ENCODE data around the gene DIS3L2.
"Not testable (repeated sequence)": the region's sequence is repeated elsewhere in the genome, so short reads cannot be mapped to it uniquely, and the experiment has no call there.

Gene DIS3L2

DNA sequence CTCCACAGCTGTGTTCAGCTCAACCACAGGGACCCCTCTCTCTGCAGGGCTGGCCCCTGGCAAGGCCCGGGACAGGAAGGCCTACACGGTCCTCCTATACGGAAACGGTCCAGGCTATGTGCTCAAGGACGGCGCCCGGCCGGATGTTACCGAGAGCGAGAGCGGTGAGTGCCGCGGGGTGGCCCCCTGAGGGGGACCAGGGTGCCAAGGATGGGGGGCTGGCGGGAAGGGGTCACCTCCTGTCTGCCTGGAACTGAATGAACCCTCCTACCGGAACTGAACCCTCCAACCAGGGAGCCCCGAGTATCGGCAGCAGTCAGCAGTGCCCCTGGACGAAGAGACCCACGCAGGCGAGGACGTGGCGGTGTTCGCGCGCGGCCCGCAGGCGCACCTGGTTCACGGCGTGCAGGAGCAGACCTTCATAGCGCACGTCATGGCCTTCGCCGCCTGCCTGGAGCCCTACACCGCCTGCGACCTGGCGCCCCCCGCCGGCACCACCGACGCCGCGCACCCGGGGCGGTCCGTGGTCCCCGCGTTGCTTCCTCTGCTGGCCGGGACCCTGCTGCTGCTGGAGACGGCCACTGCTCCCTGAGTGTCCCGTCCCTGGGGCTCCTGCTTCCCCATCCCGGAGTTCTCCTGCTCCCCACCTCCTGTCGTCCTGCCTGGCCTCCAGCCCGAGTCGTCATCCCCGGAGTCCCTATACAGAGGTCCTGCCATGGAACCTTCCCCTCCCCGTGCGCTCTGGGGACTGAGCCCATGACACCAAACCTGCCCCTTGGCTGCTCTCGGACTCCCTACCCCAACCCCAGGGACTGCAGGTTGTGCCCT lies 419.9 kb downstream of the DIS3L2 start:
- H3K4me3 ChIP-seq (ENCODE audit: low read length); H3K9me3 ChIP-seq (ENCODE audit: low read length); H2AFZ ChIP-seq (ENCODE audit: low read depth, low read length); H3K4me1 ChIP-seq (ENCODE audit: insufficient read depth, low read length); H3K36me3 ChIP-seq (ENCODE audit: insufficient read depth, low read length): not testable (repeated sequence)
- peaks cover 27% of the 10 kb centered on the region for H3K27me3 ChIP-seq (ENCODE audit: insufficient read depth, low read length)

DNA sequence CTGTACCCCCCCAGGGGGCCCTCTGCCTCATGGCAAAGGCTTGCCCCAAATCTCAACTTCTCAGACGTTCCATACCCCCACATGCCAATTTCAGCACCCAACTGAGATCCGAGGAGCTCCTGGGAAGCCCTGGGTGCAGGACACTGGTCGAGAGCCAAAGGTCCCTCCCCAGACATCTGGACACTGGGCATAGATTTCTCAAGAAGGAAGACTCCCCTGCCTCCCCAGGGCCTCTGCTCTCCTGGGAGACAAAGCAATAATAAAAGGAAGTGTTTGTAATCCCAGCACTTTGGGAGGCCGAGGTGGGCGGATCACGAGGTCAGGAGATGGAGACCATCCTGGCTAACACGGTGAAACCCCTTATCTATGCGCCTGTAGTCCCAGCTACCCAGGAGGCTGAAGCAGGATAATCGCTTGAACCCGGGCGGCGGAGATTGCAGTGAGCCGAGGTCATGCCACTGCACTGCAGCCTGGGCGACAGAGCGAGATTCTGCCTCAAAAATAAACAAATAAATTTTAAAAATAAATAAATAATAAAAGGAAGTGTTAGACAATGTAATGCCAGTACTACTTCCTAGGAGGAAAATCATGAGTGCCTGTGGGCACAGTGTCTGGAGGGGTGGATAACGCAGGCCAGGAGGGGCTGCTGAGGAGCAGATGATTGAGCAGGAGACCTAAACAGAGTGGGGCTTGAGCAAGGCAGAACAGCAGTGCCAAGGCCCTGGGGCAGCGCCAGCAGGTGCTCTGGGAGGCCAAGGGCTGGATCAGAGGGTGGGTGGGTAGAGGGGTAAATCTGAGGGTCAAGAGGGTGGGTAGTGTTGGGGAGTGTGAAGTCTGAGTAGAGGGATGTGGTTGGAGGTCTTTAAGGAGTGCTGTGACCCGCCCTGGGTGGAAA lies 421.1 kb downstream of the DIS3L2 start:
- Histone ChIP-seq H3K4me3 (ENCODE audit: low read length) (no peak overlapping the region), H2AFZ (ENCODE audit: low read depth, low read length) (no peak overlapping the region), H3K9me3 (ENCODE audit: low read length) (peaks cover under 1% of the 10 kb centered on the region), H3K36me3 (ENCODE audit: insufficient read depth, low read length) (no peaks in the 10 kb centered on the region), H3K27me3 (ENCODE audit: insufficient read depth, low read length) (peaks cover 36% of the 10 kb centered on the region), H3K4me1 (ENCODE audit: insufficient read depth, low read length) (no peaks in the 10 kb centered on the region)

DNA sequence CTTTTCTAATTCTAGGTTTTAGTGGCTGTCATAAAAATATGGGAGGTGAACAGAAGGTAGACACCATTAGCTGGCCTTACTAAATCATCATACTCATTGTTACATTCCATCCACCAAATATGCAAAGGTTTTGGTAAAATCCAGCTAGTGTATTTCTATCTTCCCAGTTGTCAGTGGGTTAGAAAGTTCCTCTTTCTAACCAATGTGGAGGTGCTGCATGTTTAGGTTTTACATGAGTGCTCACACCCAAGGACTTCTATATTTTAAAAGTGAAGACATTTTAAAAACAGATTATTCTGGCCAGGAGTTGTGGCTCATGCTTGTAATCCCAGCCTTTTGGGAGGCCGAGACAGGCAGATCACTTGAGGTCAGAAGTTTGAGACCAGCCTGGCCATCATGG lies 423.0 kb downstream of the DIS3L2 start:
- peaks cover 53% of the 10 kb centered on the region for H3K27me3 ChIP-seq (ENCODE audit: insufficient read depth, low read length)
- H3K9me3 ChIP-seq (ENCODE audit: low read length): peaks cover 3% of the 10 kb centered on the region
- no peaks in the 10 kb centered on the region for H3K36me3 ChIP-seq (ENCODE audit: insufficient read depth, low read length)
- no peak overlapping the region for H2AFZ ChIP-seq (ENCODE audit: low read depth, low read length)
- H3K4me1 ChIP-seq (ENCODE audit: insufficient read depth, low read length): no peaks in the 10 kb centered on the region
- no peak overlapping the region for H3K4me3 ChIP-seq (ENCODE audit: low read length)

- H2AFZ ChIP-seq (ENCODE audit: low read depth, low read length); H3K36me3 ChIP-seq (ENCODE audit: insufficient read depth, low read length); H3K4me1 ChIP-seq (ENCODE audit: insufficient read depth, low read length); H3K9me3 ChIP-seq (ENCODE audit: low read length); H3K4me3 ChIP-seq (ENCODE audit: low read length): not testable (repeated sequence)
- H3K27me3 ChIP-seq (ENCODE audit: insufficient read depth, low read length): peaks cover 56% of the 10 kb centered on the region
Measured at GRCh38 chr2:232385058-232385457, 423.5 kb downstream of the DIS3L2 start.

GRCh38 chr2:232385660-232386489 lies 424.4 kb downstream of the DIS3L2 start:
- peaks cover 64% of the 10 kb centered on the region for H3K27me3 ChIP-seq (ENCODE audit: insufficient read depth, low read length)
- no peak overlapping the region for H2AFZ ChIP-seq (ENCODE audit: low read depth, low read length)
- H3K36me3 ChIP-seq (ENCODE audit: insufficient read depth, low read length): no peaks in the 10 kb centered on the region
- peaks cover 3% of the 10 kb centered on the region for H3K9me3 ChIP-seq (ENCODE audit: low read length)
- H3K4me3 ChIP-seq (ENCODE audit: low read length): no peak overlapping the region
- H3K4me1 ChIP-seq (ENCODE audit: insufficient read depth, low read length): no peaks in the 10 kb centered on the region

GRCh38 chr2:232386490-232386739 lies 424.9 kb downstream of the DIS3L2 start:
- Histone ChIP-seq H3K4me3 (ENCODE audit: low read length) (no peak overlapping the region), H3K27me3 (ENCODE audit: insufficient read depth, low read length) (peaks cover 69% of the 10 kb centered on the region), H2AFZ (ENCODE audit: low read depth, low read length) (no peak overlapping the region), H3K9me3 (ENCODE audit: low read length) (peaks cover 3% of the 10 kb centered on the region), H3K4me1 (ENCODE audit: insufficient read depth, low read length) (no peaks in the 10 kb centered on the region), H3K36me3 (ENCODE audit: insufficient read depth, low read length) (no peaks in the 10 kb centered on the region)

All from neuron (in vitro differentiated cells).